HepG2 (cell line): ENCODE measurements around the gene DHX8. TPM values are rescaled to one million over a fixed set of nuclear protein-coding genes. Genes with fewer than 3 reads are reported as not detected.

Source experiments
- ATAC-seq: fragments of 200-7000 bp; cut with Tn5 transposase; 3 replicates; pipeline ENCODE4 v1.9.1; 2020; ENCODE audit warnings: mild to moderate bottlenecking, moderate library complexity
- BruUV-seq: library from RNA; stranded (reverse); fragments of 400-500 nt; replicated peaks from 2 replicates; lab custom pipeline; 2021; lab: Mats Ljungman, UMichigan
- CTCF ChIA-PET: fragments of 300-600 bp; formaldehyde crosslinking; extraction: SDS; loops from one replicate; lab custom pipeline; 2021; ENCODE audit warnings: low total read pairs, inconsistent platforms, low intra/inter-chr PET ratio; lab: Yijun Ruan, JAX
- POLR2A ChIA-PET: fragments of 350-600 bp; sonication (Branson Sonifier 250); formaldehyde crosslinking; loops from one replicate; lab custom pipeline; 2020; ENCODE audit warnings: antibody characterized with exemption, inconsistent platforms; lab: Yijun Ruan, JAX
- DNase-seq: peaks from one replicate; pipeline ENCODE4 v3.0.0-alpha.2; 2015; ENCODE audit warnings: low spot score
- FAIRE-seq: peaks from 3 replicates; lab custom pipeline; 2011; peaks lifted over from hg19 to GRCh38; lab: Jason Lieb, UNC
- H2AFZ ChIP-seq: one replicate; pipeline ENCODE4 v1.6.1; 2011; ENCODE audit warnings: low read length, inconsistent platforms
- H3K27ac ChIP-seq: fragments of 300-600 bp; 3 replicates; pipeline ENCODE4 v1.8.0; 2011; ENCODE audit warnings: mixed run types, mild to moderate bottlenecking, mixed read lengths, low read length, inconsistent platforms; ENCODE audit not compliant: insufficient read depth; ENCODE audit errors: extremely low read length
- H3K27me3 ChIP-seq, 2 experiments: fragments of 200-600 bp in 1 of 2; 2 replicates in 1 of 2; 3 replicates in 1 of 2; pipeline versions ENCODE4 v1.6.0 to v1.8.0; 2011; ENCODE audit warnings: low read length in 2 of 2, mild to moderate bottlenecking in 2 of 2, moderate library complexity in 2 of 2, inconsistent platforms in 1 of 2; ENCODE audit not compliant: insufficient read depth in 2 of 2, control insufficient read depth in 1 of 2
- H3K36me3 ChIP-seq, 2 experiments: fragments of 200-600 bp in 1 of 2; replicated peaks in 1 of 2; 2 replicates in 1 of 2; 3 replicates in 1 of 2; pipeline versions ENCODE4 v1.5.1 to v1.8.0; 2011; ENCODE audit warnings: low read length in 2 of 2, inconsistent platforms in 1 of 2; ENCODE audit not compliant: insufficient read depth in 2 of 2, control insufficient read depth in 1 of 2
- H3K4me1 ChIP-seq: 2 replicates; pipeline ENCODE4 v1.5.1; 2012; ENCODE audit warnings: low read length, inconsistent platforms; ENCODE audit not compliant: insufficient read depth
- H3K4me2 ChIP-seq: 2 replicates; pipeline ENCODE4 v1.6.0; 2011; ENCODE audit warnings: low read depth, low read length, inconsistent platforms
- H3K4me3 ChIP-seq, 3 experiments: fragments of 200-600 bp in 1 of 3; sonication (generic), shearing (Covaris generic) in 1 of 3; replicated peaks in 1 of 3; 2 replicates each; pipeline ENCODE4 v1.5.1; 2011 to 2016; ENCODE audit warnings: low read length in 3 of 3, inconsistent platforms in 2 of 3, low read depth in 2 of 3, mild to moderate bottlenecking in 2 of 3, control low read depth in 1 of 3, mixed read lengths in 1 of 3; ENCODE audit not compliant: insufficient read depth in 1 of 3
- H3K79me2 ChIP-seq: one replicate; pipeline ENCODE4 v1.6.1; 2011; ENCODE audit warnings: low read length, inconsistent platforms; ENCODE audit not compliant: insufficient read depth
- H3K9ac ChIP-seq: 2 replicates; pipeline ENCODE4 v1.6.0; 2011; ENCODE audit warnings: mild to moderate bottlenecking, low read depth, low read length, inconsistent platforms; ENCODE audit not compliant: insufficient read depth
- H3K9me3 ChIP-seq: 2 replicates; pipeline ENCODE4 v1.5.1; 2012; ENCODE audit warnings: mild to moderate bottlenecking, low read length
- H4K20me1 ChIP-seq: 2 replicates; pipeline ENCODE4 v1.6.0; 2011; ENCODE audit warnings: inconsistent platforms, mild to moderate bottlenecking, low read length, moderate library complexity; ENCODE audit not compliant: insufficient read depth
- BHLHE40 ChIP-seq: IDR thresholded peaks from 2 replicates; pipeline ENCODE4 v1.6.1; 2011; ENCODE audit warnings: low read length, improper control_type of control experiment
- ERF ChIP-seq: IDR thresholded peaks from 2 replicates; pipeline ENCODE4 v1.6.1; 2018; ENCODE audit warnings: missing biosample characterization, missing genetic modification reagents
- ETV5 ChIP-seq: IDR thresholded peaks from 2 replicates; pipeline ENCODE4 v1.6.1; 2018; ENCODE audit warnings: missing biosample characterization, missing genetic modification reagents, inconsistent platforms, borderline replicate concordance
- ETV6 ChIP-seq: sonication (generic); formaldehyde crosslinking; conservative IDR thresholded peaks from 2 replicates; pipeline ENCODE4 v1.4.0; 2020; ENCODE audit warnings: missing genetic modification reagents
- MED1 ChIP-seq: sonication (generic); formaldehyde crosslinking; IDR thresholded peaks from 2 replicates; pipeline ENCODE4 v1.4.0; 2020; ENCODE audit warnings: missing genetic modification reagents
- MED8 ChIP-seq: sonication (generic); formaldehyde crosslinking; IDR thresholded peaks from 2 replicates; pipeline ENCODE4 v1.8.1; 2023; ENCODE audit warnings: mild to moderate bottlenecking, missing genetic modification reagents; ENCODE audit not compliant: insufficient replicate concordance
- MEIS2 ChIP-seq: sonication (generic); formaldehyde crosslinking; IDR thresholded peaks from 2 replicates; pipeline ENCODE4 v1.9.0; 2021; ENCODE audit warnings: mild to moderate bottlenecking, missing genetic modification reagents
- MIER2 ChIP-seq: IDR thresholded peaks from 2 replicates; pipeline ENCODE4 v1.6.1; 2016; ENCODE audit warnings: missing biosample characterization, missing genetic modification reagents
- POLR2AphosphoS5 ChIP-seq: IDR thresholded peaks from 2 replicates; pipeline ENCODE4 v1.6.1; 2012; ENCODE audit warnings: low read depth, low read length
- PPARG ChIP-seq: conservative IDR thresholded peaks from 2 replicates; pipeline ENCODE4 v1.6.1; 2016; ENCODE audit warnings: missing biosample characterization, missing genetic modification reagents
- RCOR2 ChIP-seq: IDR thresholded peaks from 2 replicates; pipeline ENCODE4 v1.6.1; 2016; ENCODE audit warnings: missing biosample characterization, missing genetic modification reagents
- RELA ChIP-seq: sonication (generic); formaldehyde crosslinking; IDR thresholded peaks from 2 replicates; pipeline ENCODE4 v1.4.0; 2020; ENCODE audit warnings: missing genetic modification reagents
- SIX4 ChIP-seq: sonication (generic); formaldehyde crosslinking; IDR thresholded peaks from 2 replicates; pipeline ENCODE4 v1.4.0; 2020; ENCODE audit warnings: missing genetic modification reagents
- TGIF2 ChIP-seq: IDR thresholded peaks from 2 replicates; pipeline ENCODE4 v1.6.1; 2016; ENCODE audit warnings: control low read depth, missing compliant biosample characterization
- ZFYVE20 ChIP-seq: sonication (generic); formaldehyde crosslinking; IDR thresholded peaks from 2 replicates; pipeline ENCODE4 v1.8.0; 2023; ENCODE audit warnings: low read depth, mild to moderate bottlenecking, moderate library complexity, missing genetic modification reagents, borderline replicate concordance
- ZNF205 ChIP-seq: IDR thresholded peaks from 2 replicates; pipeline ENCODE4 v1.6.1; 2018; ENCODE audit warnings: missing biosample characterization, missing genetic modification reagents
- ZNF75D ChIP-seq: sonication (generic); formaldehyde crosslinking; IDR thresholded peaks from 2 replicates; pipeline ENCODE4 v1.8.1; 2023; ENCODE audit warnings: missing genetic modification reagents, mild to moderate bottlenecking, borderline replicate concordance
- ZSCAN29 ChIP-seq: sonication (generic); formaldehyde crosslinking; conservative IDR thresholded peaks from 2 replicates; pipeline ENCODE4 v1.4.0; 2020; ENCODE audit warnings: mild to moderate bottlenecking, missing genetic modification reagents
- WGBS: methylation state at CpG from one replicate; pipeline ENCODE4 v1.1.6; 2017; ENCODE audit warnings: low lambda C conversion rate; 5-methylcytosine and 5-hydroxymethylcytosine counted together
- in situ Hi-C: cut with HindIII; loops from 2 replicates; pipeline ENCODE4 v1.10.0; 2017; ENCODE audit warnings: low pct_unique_long_range_greater_than_20kb; ENCODE audit not compliant: extremely low pct_ligation_motif_present
- intact Hi-C: fragments of 100-400 bp; cut with micrococcal nuclease; formaldehyde crosslinking; loops from one replicate; pipeline ENCODE4 v1.10.0; 2022; ENCODE audit not compliant: unreplicated experiment
- polyA plus RNA-seq, 8 experiments: library from polyadenylated mRNA; depleted of rRNA in 3 of 8; stranded (reverse) in 7 of 8; unstranded in 1 of 8; fragments of >200 nt; fragmentation: Illumina TruSeq in 4 of 8; extraction: Trizol in 4 of 8; gene quantifications; 2 replicates each; pipeline versions ENCODE4 v1.2.1 to v1.2.3, GENCODE V29; 2011 to 2016; ENCODE audit warnings: low read depth in 4 of 8, missing spikeins in 1 of 8, mixed read lengths in 1 of 8; ENCODE audit not compliant: insufficient read depth in 1 of 8
- total RNA-seq, 5 experiments: library from RNA; depleted of rRNA; stranded (reverse); fragments of >200 nt; fragmentation: Illumina TruSeq; extraction: Trizol; gene quantifications; 2 replicates each; pipeline ENCODE4 v1.2.3, GENCODE V29; 2016; ENCODE audit warnings: low read depth in 1 of 5
- TF ChIP-seq, protein P1 (sequence below): sonication (generic); formaldehyde crosslinking; IDR thresholded peaks from 2 replicates; pipeline ENCODE4 v1.4.0; 2020; ENCODE audit warnings: mild to moderate bottlenecking, missing genetic modification reagents
- TF ChIP-seq, protein P2 (sequence below): sonication (generic); formaldehyde crosslinking; conservative IDR thresholded peaks from 2 replicates; pipeline ENCODE4 v1.5.0; 2020; ENCODE audit warnings: missing genetic modification reagents

DHX8 gene
- total and polyA plus RNA-seq, 2 of the 13 experiments (the other 11 are each of a cell fraction or from before 2014, with no cell fraction given) = 24.8 to 48.9 TPM

GRCh38 chr17:43543771-43544575 lies 60.2 kb downstream of the DHX8 start (continued):
- TF ChIP-seq, protein P1, sequence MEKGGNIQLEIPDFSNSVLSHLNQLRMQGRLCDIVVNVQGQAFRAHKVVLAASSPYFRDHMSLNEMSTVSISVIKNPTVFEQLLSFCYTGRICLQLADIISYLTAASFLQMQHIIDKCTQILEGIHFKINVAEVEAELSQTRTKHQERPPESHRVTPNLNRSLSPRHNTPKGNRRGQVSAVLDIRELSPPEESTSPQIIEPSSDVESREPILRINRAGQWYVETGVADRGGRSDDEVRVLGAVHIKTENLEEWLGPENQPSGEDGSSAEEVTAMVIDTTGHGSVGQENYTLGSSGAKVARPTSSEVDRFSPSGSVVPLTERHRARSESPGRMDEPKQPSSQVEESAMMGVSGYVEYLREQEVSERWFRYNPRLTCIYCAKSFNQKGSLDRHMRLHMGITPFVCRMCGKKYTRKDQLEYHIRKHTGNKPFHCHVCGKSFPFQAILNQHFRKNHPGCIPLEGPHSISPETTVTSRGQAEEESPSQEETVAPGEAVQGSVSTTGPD (CRISPR knock-in tag) = peak; percentile 80; the same call in 1 of the 2 replicates

DNA sequence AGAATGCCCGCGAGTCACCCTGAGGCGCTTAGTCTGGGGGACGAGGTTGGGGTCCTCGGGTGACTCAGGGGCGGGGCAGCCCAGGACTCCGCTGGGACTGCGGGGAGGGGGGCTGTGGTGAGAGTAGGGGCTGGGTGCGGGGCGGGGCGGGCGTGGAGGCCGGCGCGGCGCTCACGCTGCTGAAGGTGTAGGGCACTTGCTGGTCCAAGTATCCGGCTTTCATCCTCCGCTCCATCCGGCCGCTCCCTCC lies 61.5 kb downstream of the DHX8 start:
- ChIA-PET CTCF (interaction anchor here (1.2 to 1.5 kb wide), 2 partner anchors 25 kb away, joined by 3 to 5 read pairs; no protein-coding TSS in a partner anchor), POLR2A (interaction anchor here (0.6 to 28.7 kb wide), 23 partner anchors 10 to 234 kb away, joined by 3 to 1546 read pairs (median 4); partner anchors contain the start of genes ARL4D, DHX8 and DUSP3)
- FAIRE-seq = no peak
- in situ Hi-C loops (no loop called here), intact Hi-C loops (loop anchor here (2.0 kb wide), 1 partner anchor 13 kb away; no protein-coding TSS in a partner anchor)
- Histone ChIP-seq H3K9ac (peak overlapping the region; percentile 100), H3K4me3 (peak overlapping the region; percentile 84 to 89 (median 87)), H3K27ac (peak overlapping the region; percentile 100), H4K20me1 (peaks cover 8% of the 10 kb centered on the region; the same call in 1 of the 2 replicates), H3K4me2 (peak overlapping the region; percentile 98), H3K9me3 (no peaks in the 10 kb centered on the region), H3K4me1 (peaks cover 76% of the 10 kb centered on the region), H3K36me3 (peaks cover 2 to 23% of the 10 kb centered on the region in 2 experiments), H2AFZ (no peak overlapping the region), H3K27me3 (peaks cover 0 to 7% of the 10 kb centered on the region in 2 experiments; a peak in 1 of 5 replicates), H3K79me2 (peaks cover 52% of the 10 kb centered on the region)
- under 1% methylated on average over 19 of the region's 21 CpGs for WGBS
- ATAC-seq = peak; percentile 65
- BruUV-seq = no TSS peak
- no peak for DNase-seq
- TF ChIP-seq ETV6 (CRISPR knock-in tag) (peak; percentile 85; the same call in 1 of the 2 replicates), MED1 (peak; percentile 93; the same call in 1 of the 2 replicates), MIER2 (CRISPR knock-in tag) (peak; percentile 22; the same call in 1 of the 2 replicates), POLR2AphosphoS5 (0 out of 2 replicates have a peak, but pooled peaks have one; percentile 13), MED8 (CRISPR knock-in tag) (no peak), TGIF2 (CRISPR knock-in tag) (no peak), RELA (CRISPR knock-in tag) (no peak), SIX4 (CRISPR knock-in tag) (peak; percentile 74; the same call in 1 of the 2 replicates), PPARG (CRISPR knock-in tag) (peak; percentile 73), RCOR2 (CRISPR knock-in tag) (no peak; the same call in 1 of the 2 replicates), ZSCAN29 (no peak), MEIS2 (peak; percentile 83), BHLHE40 (peak; percentile 73), ZFYVE20 (CRISPR knock-in tag) (no peak), ERF (CRISPR knock-in tag) (0 out of 2 replicates have a peak, but pooled peaks have one; percentile 55), ZNF205 (0 out of 2 replicates have a peak, but pooled peaks have one; percentile 41), ETV5 (peak; percentile 98), ZNF75D (CRISPR knock-in tag) (0 out of 2 replicates have a peak, but pooled peaks have one; percentile 76)
- TF ChIP-seq, protein P2, sequence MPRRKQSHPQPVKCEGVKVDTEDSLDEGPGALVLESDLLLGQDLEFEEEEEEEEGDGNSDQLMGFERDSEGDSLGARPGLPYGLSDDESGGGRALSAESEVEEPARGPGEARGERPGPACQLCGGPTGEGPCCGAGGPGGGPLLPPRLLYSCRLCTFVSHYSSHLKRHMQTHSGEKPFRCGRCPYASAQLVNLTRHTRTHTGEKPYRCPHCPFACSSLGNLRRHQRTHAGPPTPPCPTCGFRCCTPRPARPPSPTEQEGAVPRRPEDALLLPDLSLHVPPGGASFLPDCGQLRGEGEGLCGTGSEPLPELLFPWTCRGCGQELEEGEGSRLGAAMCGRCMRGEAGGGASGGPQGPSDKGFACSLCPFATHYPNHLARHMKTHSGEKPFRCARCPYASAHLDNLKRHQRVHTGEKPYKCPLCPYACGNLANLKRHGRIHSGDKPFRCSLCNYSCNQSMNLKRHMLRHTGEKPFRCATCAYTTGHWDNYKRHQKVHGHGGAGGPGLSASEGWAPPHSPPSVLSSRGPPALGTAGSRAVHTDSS (CRISPR knock-in tag) = 0 out of 2 replicates have a peak, but pooled peaks have one; percentile 52
